GM21381 (cell line): ENCODE results near the gene MRGPRE.

Experiments used
- ATAC-seq: cut with Tn5 transposase; IDR thresholded peaks from one replicate; pipeline ENCODE4 v1.9.1; 2021; ENCODE audit warnings: mild to moderate bottlenecking, moderate library complexity; ENCODE audit not compliant: unreplicated experiment

MRGPRE gene

GRCh38 chr11:3227568-3228444 is 4.4 kb downstream of the MRGPRE start:
- ATAC-seq = no peak

GRCh38 chr11:3226846-3227567 is 5.2 kb downstream of the MRGPRE start:
- ATAC-seq = no peak

GRCh38 chr11:3225826-3226750 is 6.1 kb downstream of the MRGPRE start:
- ATAC-seq = no peak

GRCh38 chr11:3225159-3225758 is 7.0 kb downstream of the MRGPRE start:
- no peak for ATAC-seq

GRCh38 chr11:3224401-3225057 is 7.7 kb downstream of the MRGPRE start:
- no peak for ATAC-seq

GRCh38 chr11:3223932-3224381 is 8.3 kb downstream of the MRGPRE start:
- no peak for ATAC-seq

- ATAC-seq = no peak
Measured at GRCh38 chr11:3222941-3223915, 9.0 kb downstream of the MRGPRE start.

- no peak for ATAC-seq
Measured at GRCh38 chr11:3222003-3222855, 10.0 kb downstream of the MRGPRE start.

- ATAC-seq = no peak
Measured at GRCh38 chr11:3221408-3222002, 10.7 kb downstream of the MRGPRE start.

- ATAC-seq = no peak
Measured at GRCh38 chr11:3220521-3221407, 11.5 kb downstream of the MRGPRE start.

GRCh38 chr11:3220101-3220500 is 12.1 kb downstream of the MRGPRE start:
- no peak for ATAC-seq

GRCh38 chr11:3219281-3219892 is 12.8 kb downstream of the MRGPRE start:
- no peak for ATAC-seq

GRCh38 chr11:3218483-3219280 is 13.5 kb downstream of the MRGPRE start, which contains the start of gene MRGPRG:
MRGPRG (minus strand) TSS chr11:3218813; CDS start chr11:3218813, 0 bp downstream.
- no peak for ATAC-seq

GRCh38 chr11:3217818-3218482 is 14.3 kb downstream of the MRGPRE start:
- ATAC-seq = no peak
